Astrocyte of the cerebellum (primary cell): ENCODE data around the gene ELL2.

Experiments
- DNase-seq: peaks from one replicate; pipeline ENCODE4 v3.0.0-alpha.2; 2011; ENCODE audit warnings: low read depth
- H3K4me3 ChIP-seq: 2 replicates; pipeline ENCODE4 v1.5.1; 2011; ENCODE audit warnings: mild to moderate bottlenecking, low read depth, low read length, moderate library complexity
- CTCF ChIP-seq: IDR thresholded peaks from 2 replicates; pipeline ENCODE4 v1.5.1; 2012; ENCODE audit warnings: low read length, low read depth, moderate library complexity, mild to moderate bottlenecking; ENCODE audit errors: missing control alignments
- in situ Hi-C: cut with HindIII; loops from 2 replicates; pipeline ENCODE4 v1.10.0; 2017; ENCODE audit warnings: low sequenced_read_pairs

ELL2 gene

GRCh38 chr5:95918421-95919006, 43.1 kb downstream of the ELL2 start:
- no peak for TF ChIP-seq CTCF
- in situ Hi-C loops: no loop called here
- H3K4me3 ChIP-seq: no peak overlapping the region
- no peak for DNase-seq

DNA sequence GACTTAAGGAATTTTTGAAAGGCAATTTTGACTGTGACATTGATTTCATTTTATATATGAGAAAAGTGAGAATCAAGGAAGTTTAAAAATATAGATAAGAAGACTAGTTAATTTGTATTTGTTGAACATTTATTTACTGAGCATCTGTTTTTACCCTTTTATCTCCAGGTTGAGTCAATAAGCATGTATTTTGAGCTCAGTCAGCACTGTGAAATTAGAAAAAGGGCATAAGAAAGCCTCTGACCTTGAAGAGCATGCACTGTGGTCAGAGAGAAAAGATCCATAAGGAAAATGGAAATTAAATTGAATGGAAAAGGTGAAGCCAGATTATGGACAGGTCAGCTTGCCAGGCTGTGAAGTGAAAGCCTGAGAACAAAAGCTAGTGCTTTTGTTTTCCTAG, 44.4 kb downstream of the ELL2 start:
- no peak for TF ChIP-seq CTCF
- no peak overlapping the region for H3K4me3 ChIP-seq
- in situ Hi-C loops: no loop called here
- DNase-seq: no peak

GRCh38 chr5:95916687-95917085, 45.0 kb downstream of the ELL2 start:
- in situ Hi-C loops: no loop called here
- H3K4me3 ChIP-seq: no peak overlapping the region

GRCh38 chr5:95915999-95916686, 45.5 kb downstream of the ELL2 start:
- DNase-seq: no peak
- H3K4me3 ChIP-seq: no peak overlapping the region
- in situ Hi-C loops: no loop called here
- TF ChIP-seq CTCF: no peak

More at GRCh38 chr5:95916687-95917085, 45.0 kb downstream of the ELL2 start:
- no peak for TF ChIP-seq CTCF
- DNase-seq: no peak

DNA sequence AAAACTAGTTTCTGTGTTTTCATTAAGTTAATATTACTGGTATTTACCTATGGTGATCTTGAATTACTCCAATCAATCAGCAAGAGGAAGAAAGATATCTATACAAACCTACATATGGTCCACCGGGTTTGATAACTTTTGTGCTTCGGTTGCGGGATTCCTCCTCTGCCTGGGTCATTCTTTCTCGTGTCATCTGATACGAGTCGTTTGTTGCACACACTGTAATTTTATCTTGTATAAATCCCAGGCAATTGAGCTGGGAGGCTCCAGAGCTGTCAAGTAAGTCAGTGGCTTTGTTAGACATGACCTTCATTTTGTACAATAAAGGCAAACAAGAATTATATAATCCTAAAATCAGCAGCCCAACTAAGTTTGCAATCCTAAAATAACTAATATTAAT, 48.0 kb downstream of the ELL2 start:
- no peak for TF ChIP-seq CTCF
- in situ Hi-C loops: no loop called here
- no peak overlapping the region for H3K4me3 ChIP-seq
- DNase-seq: no peak

DNA sequence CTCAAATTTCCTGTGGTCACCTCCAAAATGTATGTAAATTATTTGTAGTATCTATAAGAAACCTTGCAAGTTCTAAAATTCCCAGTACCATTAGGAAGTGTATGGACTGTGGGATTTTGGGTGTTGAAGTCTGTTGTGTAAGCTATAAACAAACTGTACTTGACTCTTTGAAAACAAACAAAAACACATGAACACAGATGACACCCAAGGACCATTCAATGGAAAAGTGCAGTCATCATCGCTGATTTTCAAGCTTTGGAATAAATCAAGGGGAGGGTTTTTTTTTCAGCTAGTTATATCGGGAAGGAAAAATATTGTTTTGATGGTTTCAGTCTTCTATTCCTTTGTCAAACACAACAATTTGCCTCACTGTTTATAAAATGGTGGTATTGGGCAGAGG, 49.6 kb downstream of the ELL2 start:
- DNase-seq: no peak
- no peak for TF ChIP-seq CTCF
- in situ Hi-C loops: no loop called here
- H3K4me3 ChIP-seq: no peak overlapping the region
